Measurements from ENCODE around the gene GPATCH8.
"Not testable (repeated sequence)": the region's sequence is repeated elsewhere in the genome, so short reads cannot be mapped to it uniquely, and the experiment has no call there.

GPATCH8 gene

DNA sequence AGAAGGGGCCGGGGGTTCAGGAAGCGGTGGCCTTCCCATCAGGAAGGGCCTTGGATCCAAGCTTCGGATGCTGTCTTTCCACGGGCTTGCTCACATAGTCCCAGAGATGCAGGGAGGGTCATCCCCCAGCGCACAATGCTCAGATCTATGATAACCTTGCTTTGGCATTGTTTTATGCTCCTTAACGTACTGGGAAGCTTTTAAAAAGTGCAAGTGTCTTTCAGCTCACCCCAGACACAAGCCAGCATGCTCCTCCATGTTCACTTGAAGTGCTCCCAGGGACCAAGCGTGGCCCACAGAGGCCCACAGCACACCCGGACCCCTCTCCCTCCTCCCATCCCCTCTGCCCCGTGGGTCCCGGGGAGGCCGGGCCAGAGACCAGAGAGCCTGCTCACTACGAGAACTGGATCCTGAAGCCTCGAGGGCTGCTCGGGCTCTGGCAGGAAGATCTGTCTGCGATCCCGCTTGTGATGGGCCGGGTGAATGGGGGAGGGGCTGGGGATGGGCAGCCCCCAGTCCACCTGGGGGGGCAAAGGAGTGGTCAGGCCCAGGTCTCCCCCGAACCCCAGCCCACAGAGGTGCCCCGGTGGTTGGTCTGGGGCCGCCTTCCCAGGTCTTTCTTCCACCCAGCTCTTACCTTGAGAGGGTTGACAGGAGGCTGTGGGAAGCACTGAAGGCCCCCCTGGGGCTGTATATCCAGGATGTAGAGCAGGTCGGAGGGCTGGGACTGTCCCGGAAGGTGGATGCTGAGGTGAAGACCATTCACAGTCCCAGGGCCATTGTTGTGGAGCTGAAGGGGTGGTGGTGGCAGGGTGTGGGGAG is 127.8 kb downstream of the GPATCH8 start:
- no peak for DNase-seq (ENCODE audit: low read depth)

DNA sequence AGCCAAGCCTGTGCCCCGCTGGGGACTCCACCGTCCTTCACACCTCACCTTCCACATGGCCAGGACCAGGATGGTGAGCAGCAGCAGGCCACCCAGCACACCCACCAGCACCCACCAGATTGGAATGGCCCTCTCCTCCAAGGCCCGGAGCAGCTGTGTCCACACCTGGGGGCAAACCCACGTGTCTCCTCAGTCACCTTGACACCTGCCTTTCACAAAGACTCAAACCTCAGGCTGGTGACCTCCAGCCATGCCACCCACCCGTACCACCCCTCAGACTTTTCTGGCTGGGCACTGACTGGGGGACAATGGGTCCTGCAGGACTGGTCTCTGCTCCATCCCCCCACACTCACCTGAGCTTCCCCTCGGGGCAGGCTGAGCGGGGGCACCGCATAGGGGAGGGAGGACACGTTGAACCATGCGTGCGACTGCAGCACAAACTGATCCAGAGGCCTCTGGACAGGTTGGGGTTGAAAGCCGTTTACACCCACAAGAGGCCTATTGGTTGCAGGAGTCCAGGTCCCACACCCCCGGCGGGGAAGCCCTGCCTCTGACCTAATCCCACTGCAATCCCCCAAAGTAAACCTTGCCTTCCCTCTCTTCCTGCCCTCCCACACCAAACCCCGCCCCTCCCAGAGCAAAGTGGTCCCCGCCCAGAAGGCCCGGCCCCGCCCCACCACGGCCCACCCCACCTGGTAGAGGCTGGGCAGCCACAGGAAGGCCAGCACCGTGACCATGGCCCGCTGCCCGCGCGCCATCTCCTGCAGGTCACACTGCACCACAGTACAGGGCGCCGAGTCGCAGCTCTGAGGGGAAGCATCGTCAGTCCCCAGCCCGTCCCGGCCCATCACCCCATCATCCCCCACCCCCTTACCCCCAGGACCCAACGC is 128.7 kb downstream of the GPATCH8 start:
- DNase-seq (ENCODE audit: low read depth), result no peak

DNA sequence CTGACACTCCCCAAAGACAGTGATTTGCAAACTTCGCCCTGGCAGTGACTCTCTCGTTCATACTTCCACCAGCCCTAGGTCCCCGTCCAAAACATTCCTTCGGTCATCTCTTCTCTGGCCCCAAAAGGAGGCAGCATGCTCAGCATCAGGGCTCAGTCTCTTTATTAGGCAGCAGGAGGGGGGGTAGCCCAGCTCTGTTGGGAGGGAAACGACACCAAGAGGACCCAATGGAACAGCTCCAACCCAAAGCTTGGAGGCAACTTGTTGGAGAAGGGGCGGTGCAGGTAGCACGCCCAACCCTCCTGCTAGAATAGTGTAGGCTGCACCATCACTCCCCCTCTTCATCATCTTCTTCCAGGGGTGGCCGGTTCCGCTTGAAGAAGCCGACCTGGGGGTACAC is 131.2 kb downstream of the GPATCH8 start:
- no peak for DNase-seq (ENCODE audit: low read depth)

DNA sequence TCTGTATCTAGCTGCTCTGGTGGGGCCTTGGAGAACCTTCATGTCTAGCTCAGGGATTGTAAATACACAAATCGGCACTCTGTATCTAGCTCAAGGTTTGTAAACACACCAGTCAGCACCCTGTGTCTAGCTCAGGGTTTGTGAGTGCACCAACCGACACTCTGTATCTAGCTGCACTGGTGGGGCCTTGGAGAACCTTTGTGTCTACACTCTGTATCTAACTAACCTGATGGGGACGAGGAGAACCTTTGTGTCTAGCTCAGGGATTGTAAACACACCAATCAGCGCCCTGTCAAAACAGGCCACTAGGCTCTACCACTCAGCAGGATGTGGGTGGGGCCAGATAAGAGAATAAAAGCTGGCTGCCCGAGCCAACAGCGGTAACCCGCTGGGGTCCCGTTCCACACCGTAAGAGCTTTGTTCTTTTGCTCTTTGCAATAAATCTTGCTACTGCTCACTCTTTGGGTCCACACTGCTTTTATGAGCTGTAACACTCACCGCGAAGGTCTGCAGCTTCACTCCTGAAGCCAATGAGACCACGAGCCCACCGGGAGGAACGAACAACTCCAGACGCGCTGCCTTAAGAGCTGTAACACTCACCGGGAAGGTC is 133.7 kb downstream of the GPATCH8 start:
- DNase-seq (ENCODE audit: low read depth), result not testable (repeated sequence)

DNA sequence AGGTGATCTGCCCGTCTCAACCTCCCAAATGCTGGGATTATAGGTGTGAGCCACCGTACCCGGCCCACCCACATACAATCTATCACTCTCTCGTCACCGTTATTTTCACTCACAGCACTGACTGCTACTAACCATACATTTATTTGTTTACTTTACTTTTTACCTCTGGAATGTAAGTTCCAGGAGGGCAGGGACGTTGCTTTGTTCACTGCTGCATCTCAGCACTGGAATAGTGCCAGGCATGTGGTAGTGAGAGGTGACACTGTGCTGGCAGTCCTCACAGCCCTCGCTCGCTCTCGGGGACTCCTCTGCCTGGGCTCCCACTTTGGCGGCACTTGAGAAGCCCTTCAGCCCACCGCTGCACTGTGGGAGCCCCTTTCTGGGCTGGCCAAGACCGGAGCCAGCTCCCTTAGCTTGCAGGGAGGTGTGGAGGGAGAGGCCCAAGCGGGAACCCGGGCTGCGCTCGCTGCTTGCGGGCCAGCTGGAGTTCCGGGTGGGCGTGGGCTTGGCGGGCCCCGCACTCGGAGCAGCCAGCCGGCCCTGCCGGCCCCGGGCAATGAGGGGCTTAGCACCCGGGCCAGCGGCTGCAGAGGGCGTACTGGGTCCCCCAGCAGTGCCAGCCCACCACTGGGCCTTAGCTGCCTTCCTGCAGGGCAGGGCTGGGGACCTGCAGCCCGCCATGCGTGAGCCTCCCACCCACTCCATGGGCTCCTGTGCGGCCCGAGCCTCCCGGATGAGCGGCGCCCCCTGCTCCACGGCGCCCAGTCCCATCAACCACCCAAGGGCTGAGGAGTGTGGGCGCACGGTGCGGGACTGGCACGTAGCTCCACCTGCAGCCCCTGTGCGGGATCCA is 134.6 kb downstream of the GPATCH8 start:
- not testable (repeated sequence) for DNase-seq (ENCODE audit: low read depth)

DNA sequence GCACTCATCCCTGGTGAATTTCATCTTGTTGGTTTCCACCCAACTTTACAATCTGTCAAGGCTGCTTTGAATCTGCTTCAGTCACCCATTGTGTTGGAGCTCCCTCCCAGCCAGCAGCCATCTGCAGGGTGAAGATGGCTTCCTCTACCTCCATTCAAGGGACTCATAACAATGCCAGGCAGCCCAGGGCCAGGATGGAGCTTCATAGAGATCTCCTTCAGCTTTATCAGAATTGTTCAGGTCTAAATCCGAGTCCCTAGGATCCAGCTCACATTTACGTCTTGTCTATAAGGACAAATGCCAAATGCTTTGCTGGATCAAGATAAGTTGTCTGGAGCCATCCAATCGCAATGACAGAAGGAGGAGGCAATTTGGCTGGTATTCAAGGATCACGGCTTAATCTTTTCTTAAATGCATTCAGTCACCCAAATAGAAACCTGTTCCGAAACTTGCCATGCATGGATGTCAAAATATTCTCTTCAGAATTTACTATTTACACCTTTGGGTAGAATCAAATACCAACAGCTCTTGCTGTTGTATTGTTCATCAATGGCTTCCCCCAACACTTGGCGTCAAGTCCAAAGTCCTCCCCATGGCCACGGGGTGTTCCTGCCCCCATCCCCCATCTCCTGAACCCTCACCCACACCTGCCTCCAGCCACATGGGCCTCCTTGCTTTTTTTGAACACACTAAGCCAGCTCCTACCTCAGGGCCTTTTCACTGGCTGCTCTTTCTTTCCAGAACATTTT is 135.8 kb downstream of the GPATCH8 start:
- DNase-seq (ENCODE audit: low read depth), result no peak

DNA sequence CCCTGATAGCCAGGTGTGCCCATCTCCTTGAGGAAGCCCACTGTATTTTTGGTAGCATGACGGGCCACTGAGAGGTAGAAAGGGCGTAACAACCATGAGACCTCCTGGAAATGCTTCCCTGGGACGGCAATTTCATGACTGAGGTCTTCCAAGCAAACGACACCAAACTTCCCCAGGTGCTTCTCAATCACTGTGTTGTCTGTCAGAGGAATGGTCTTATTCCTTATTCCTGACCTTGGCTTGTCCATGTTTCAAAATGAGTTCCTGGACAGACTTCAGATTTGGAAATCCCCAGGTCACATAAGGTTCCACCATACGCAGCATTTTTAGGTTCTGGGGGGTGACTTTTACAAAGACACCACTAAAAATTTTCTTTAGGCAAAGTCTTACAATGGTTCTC is 138.2 kb downstream of the GPATCH8 start:
- not testable (repeated sequence) for DNase-seq (ENCODE audit: low read depth)

DNA sequence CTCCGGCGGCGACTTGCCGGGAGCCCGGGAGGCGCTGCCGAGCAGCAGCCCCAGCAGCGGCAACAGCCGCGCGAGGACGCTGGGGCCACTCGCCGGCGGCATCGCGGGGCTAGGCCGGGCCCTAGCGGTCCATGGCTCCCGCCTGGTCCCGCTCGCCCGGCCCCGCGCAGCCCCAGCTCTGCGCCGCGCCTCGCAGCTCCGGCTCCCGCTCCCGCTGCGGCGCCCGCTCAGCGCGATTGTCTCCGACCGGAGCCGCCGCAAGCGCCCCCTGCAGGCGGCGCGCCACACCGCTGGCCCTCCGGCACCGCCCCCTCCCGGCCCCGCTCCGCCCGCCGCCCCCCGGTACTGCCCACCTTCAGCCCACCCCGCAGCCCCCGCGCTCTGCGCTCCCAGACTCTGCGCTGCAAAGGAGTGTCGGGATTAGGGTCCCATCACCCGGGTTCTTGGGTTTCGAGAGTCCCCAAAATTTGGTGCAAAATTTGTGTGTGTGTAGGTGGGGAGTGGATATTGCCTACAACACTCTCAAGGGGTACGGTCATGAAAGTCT is 139.5 kb downstream of the GPATCH8 start, which contains the start of gene FAM171A2:
TSS of gene FAM171A2 (minus strand) at position 241 of the 547 bp plus-strand sequence. CDS start at position 102, 139 bp downstream.
- no peak for DNase-seq (ENCODE audit: low read depth)

DNA sequence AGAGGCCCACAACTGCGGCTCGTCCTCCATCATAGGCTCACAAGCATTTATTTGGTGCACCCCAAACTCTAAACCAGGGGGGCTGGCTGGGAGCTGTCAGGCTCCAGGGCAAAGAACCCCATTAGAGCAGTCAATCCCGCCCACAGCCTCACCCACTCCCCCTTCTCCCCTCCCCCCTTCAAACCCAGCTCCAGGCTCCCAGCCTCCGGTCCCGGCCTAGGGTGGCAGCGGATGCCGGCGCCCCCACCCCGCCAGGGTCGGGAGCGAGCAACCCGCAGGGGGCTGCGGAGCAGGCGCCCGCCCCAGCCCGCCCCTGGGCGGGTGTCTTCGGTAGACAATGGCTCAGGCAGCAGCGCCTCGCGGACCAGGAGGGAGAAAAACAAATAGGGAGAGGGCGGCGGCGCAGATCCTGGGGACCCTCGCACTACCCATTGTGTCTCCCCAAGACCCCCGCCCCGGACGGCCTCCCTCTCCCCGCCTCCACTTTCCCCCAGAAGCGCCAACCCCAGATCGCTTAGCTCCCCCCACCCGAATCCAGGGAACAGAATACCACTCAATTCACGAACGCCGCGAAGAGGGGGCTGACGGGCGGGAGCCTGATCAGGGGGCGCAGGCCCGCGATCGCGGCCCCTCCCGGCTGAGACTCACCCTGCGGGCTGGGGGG is 140.1 kb downstream of the GPATCH8 start:
- no peak for DNase-seq (ENCODE audit: low read depth)

- no peak for DNase-seq (ENCODE audit: low read depth)
Observed at GRCh38 chr17:44362459-44362948, 140.7 kb downstream of the GPATCH8 start.

DNA sequence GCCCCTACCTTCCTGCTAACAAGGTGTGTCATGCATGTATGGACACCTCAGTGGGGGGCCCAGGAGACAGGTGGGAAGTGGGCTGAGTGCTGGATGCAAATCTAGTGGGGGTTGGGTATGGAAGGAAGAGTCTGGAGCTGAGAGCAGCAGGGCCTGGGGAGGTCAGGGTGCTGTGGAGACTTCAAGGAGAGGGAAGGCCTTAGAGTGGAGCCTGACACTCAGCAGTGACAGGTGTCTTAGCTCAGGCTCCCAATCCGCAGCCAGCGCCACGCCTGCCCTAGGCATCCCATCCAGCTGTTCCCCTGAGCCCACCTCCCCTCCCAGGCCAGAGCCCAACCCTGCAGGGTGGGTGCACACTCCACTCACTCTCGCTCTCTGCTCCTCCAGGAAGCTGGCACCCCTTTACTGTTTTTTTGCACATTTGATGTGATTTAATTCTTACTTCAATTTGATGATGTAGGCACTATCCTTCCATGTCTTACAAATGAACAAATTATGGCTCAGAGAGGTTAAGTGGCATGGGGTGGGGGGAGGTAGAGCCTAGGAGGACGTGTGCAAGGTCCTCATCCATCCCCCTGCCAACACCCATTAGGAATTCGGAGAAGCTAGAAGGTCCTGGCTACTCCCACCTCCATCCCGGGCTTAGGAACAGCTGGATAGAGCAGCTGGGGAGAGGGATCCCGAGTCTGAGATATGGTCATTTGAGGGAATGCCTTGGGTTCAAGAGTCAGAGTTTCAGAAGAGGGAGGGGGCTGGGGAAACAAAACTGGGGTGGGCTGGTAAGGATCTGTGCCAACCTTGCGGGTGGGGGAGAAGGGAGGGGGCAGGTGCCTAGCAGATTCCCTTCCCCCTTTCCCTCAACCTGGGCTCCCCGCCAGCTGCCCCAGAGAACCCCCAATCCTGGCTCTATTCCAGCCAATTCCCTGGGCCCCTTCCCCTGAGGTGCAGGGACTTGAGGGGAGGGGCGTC is 141.6 kb downstream of the GPATCH8 start:
- no peak for DNase-seq (ENCODE audit: low read depth)

DNA sequence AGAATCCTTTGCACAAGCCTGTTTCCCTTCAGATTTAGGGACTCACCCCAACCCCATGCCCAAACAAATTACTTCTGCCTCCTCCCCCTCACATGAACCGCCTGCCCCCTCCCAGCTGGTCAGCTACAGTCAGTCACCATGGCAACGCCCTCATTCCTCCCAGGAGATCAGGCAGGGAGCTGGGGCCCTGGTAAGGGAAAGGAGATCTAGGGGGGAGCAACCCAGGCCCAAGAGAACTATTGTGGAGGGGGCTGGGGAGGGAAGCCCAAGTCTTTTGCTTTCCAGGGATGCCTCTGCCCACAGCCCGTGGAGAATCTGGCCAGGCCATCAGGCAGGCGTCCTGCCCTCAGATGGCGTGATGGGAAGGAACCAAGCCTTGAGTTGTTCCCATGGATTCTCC is 142.4 kb downstream of the GPATCH8 start:
- no peak for DNase-seq (ENCODE audit: low read depth)

DNA sequence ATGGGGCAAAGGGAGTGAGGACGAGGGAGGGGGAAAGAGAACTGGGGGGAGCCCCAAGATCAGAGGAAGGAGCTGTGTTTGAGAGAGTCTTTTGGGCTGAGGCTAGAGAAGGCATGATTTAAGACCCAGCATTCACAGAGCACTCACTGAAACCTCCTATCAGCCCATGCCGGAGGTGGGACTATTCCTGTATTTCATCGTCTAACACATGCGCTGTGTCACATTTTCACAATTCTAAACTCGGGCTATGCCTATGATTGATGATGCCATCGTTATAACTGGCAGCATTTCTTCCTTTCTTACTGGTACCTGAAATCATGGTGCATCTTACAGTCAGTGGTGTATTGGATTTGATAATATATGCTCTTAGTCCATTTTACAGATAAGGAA is 143.1 kb downstream of the GPATCH8 start:
- DNase-seq (ENCODE audit: low read depth), result no peak

DNA sequence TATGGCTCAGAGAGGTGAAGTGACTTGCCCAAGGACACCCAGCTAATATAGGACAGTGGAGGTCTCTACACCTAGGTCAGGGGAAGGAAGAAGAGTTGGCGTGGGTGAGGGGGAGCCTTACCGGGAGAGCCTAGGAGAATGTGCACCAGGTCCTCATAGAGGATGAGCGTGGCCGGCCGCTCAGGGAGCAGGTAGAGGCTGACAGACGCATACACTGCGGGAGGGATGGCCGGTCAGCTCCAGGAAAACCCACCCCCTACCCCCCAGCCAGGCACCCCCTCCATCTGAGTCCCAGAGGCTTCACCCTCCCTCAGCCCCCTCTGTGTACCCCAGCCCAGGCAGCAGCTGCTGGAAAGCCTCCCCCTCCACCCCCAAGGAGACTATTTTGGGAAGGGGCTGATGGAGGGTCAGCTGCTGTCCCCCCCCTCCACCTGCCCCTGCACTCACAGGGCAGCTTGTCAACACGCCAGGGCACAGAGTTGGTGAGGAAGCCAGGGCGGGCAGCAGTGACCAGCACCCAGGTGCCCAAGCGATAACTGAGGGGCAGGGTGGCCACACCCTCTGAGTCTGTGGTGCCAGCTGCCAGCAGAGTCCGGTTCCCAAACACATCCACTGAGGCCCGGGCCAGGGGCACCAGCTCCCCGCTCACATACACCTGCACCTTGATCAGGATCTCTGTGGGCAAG is 143.6 kb downstream of the GPATCH8 start:
- no peak for DNase-seq (ENCODE audit: low read depth)

DNA sequence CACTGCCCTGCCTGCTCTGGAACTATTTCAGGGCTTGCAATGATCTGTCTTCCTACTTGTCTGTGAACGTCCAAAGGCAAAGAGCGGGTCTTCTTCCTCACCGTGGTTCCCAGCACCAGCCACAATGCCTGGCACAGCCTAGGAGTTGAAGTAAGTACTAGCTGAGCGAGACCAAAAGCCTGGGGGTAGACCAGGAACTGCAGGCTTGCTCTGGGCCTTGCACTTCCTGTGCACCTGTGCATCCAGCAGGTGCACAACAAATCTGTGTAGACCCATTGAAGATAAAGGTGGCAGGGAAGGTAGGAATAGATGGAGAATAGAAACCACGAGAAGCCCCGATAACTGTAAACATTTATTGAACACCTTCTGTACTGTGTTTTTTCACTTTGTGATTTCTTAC is 144.2 kb downstream of the GPATCH8 start:
- DNase-seq (ENCODE audit: low read depth), result no peak

- no peak for DNase-seq (ENCODE audit: low read depth)
Observed at GRCh38 chr17:44358066-44358465, 145.1 kb downstream of the GPATCH8 start.

DNA sequence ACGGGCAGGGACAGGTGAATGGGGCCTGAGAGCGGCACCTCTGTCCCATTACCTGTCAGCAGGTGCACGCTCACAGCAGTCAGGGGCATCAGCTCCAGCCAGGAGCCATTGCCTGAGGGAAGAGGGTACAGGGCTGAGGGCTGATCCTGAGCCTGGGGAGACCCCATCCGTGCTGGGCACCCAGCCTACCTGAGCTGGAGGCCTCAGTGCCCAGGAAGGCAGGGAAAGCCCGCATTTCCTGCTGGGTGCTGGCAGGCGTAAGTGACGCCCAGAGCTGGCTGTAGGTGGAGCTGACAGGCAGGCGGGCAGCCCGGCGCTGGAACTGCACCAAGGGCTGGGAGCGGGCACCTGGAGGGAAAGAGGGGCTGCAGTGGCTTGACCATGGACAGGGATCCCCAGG is 147.0 kb downstream of the GPATCH8 start:
- no peak for DNase-seq (ENCODE audit: low read depth)

- no peak for DNase-seq (ENCODE audit: low read depth)
Observed at GRCh38 chr17:44355642-44356099, 147.5 kb downstream of the GPATCH8 start.

Measured in HS-27A (cell line).